SK-N-SH (cell line): ENCODE data around the gene DCAF5. TPM values are rescaled to one million over a fixed set of nuclear protein-coding genes. Genes with fewer than 3 reads are reported as not detected.
A peak's percentile ranks its signal among the peaks of the same experiment; 100 is the strongest.

Experiments used
- CTCF ChIA-PET: fragments of 300-600, 350-600 bp; formaldehyde crosslinking; extraction: SDS; loops from one replicate; lab custom pipeline; 2021; lab: Yijun Ruan, JAX
- POLR2A ChIA-PET: fragments of 350-600 bp; sonication (Branson Sonifier 250); formaldehyde crosslinking; extraction: SDS; loops from one replicate; lab custom pipeline; 2020; ENCODE audit warnings: antibody characterized with exemption, inconsistent platforms; lab: Yijun Ruan, JAX
- DNase-seq: peaks from one replicate; pipeline ENCODE4 v3.0.0; 2012
- H2AFZ ChIP-seq: fragments of 200-600 bp; sonication (generic); 2 replicates; pipeline ENCODE4 v1.8.1; 2016; ENCODE audit warnings: antibody characterized with exemption, mild to moderate bottlenecking, low read depth
- H3F3A ChIP-seq: fragments of 200-600 bp; sonication (generic); replicated peaks from 2 replicates; pipeline ENCODE3; 2016; ENCODE audit warnings: antibody characterized with exemption, mild to moderate bottlenecking; ENCODE audit not compliant: insufficient read depth
- H3K27ac ChIP-seq, 2 experiments: fragments of 200-500 bp in 1 of 2; fragments of 200-600 bp in 1 of 2; sonication (Bioruptor generic) in 1 of 2; sonication (generic), shearing (Covaris generic) in 1 of 2; 2 replicates each; pipeline versions ENCODE4 v1.5.1 to v1.6.1; 2014 to 2016; ENCODE audit warnings: low read depth in 2 of 2, inconsistent platforms in 1 of 2, low read length in 1 of 2, mild to moderate bottlenecking in 1 of 2, mixed read lengths in 1 of 2
- H3K27me3 ChIP-seq: fragments of 200-600 bp; sonication (generic), shearing (Covaris generic); 2 replicates; pipeline ENCODE4 v1.6.1; 2016; ENCODE audit warnings: mixed run types; ENCODE audit not compliant: insufficient read depth
- H3K36me3 ChIP-seq, 2 experiments: fragments of 200-500 bp in 1 of 2; fragments of 200-600 bp in 1 of 2; sonication (Bioruptor generic) in 1 of 2; sonication (generic) in 1 of 2; replicated peaks in 1 of 2; 2 replicates each; pipeline versions ENCODE3 to v1.5.1; 2014 to 2016; ENCODE audit warnings: low read length in 1 of 2, mild to moderate bottlenecking in 1 of 2; ENCODE audit not compliant: insufficient read depth in 2 of 2, control insufficient read depth in 1 of 2
- H3K4me1 ChIP-seq, 2 experiments: fragments of 200-500 bp in 1 of 2; fragments of 200-600 bp in 1 of 2; sonication (Bioruptor generic) in 1 of 2; sonication (generic), shearing (Covaris generic) in 1 of 2; 2 replicates each; pipeline versions ENCODE4 v1.5.1 to v1.6.1; 2014 to 2016; ENCODE audit warnings: low read depth in 1 of 2, low read length in 1 of 2, mixed run types in 1 of 2; ENCODE audit not compliant: insufficient read depth in 2 of 2, control insufficient read depth in 1 of 2
- H3K4me2 ChIP-seq: fragments of 200-600 bp; sonication (generic), shearing (Covaris generic); 2 replicates; pipeline ENCODE4 v1.6.1; 2017; ENCODE audit warnings: mixed run types
- H3K4me3 ChIP-seq, 2 experiments: fragments of 200-500 bp in 1 of 2; fragments of 200-600 bp in 1 of 2; sonication (Bioruptor generic) in 1 of 2; sonication (generic), shearing (Covaris generic) in 1 of 2; 2 replicates each; pipeline versions ENCODE4 v1.5.1 to v1.8.1; 2014 to 2016; ENCODE audit warnings: low read depth in 2 of 2, inconsistent platforms in 1 of 2, low read length in 1 of 2, mild to moderate bottlenecking in 1 of 2, mixed read lengths in 1 of 2, moderate library complexity in 1 of 2
- H3K79me2 ChIP-seq: fragments of 200-600 bp; sonication (generic); 2 replicates; pipeline ENCODE4 v1.8.1; 2017; ENCODE audit warnings: mild to moderate bottlenecking; ENCODE audit not compliant: insufficient read depth
- H3K9ac ChIP-seq: fragments of 200-600 bp; sonication (generic); 2 replicates; pipeline ENCODE4 v1.6.1; 2017; ENCODE audit warnings: mixed run types
- H3K9me2 ChIP-seq: fragments of 200-600 bp; sonication (generic); 2 replicates; pipeline ENCODE4 v1.6.1; 2017; ENCODE audit warnings: mixed run types
- H3K9me3 ChIP-seq: fragments of 200-600 bp; sonication (generic); 2 replicates; pipeline ENCODE4 v1.6.1; 2017; ENCODE audit warnings: mixed run types, mild to moderate bottlenecking, moderate library complexity
- H4K20me1 ChIP-seq: fragments of 200-600 bp; sonication (generic); 2 replicates; pipeline ENCODE4 v1.6.1; 2017; ENCODE audit warnings: mild to moderate bottlenecking, mixed run types; ENCODE audit not compliant: insufficient read depth
- CHD2 ChIP-seq: fragments of 150-350 bp; IDR thresholded peaks from 2 replicates; pipeline ENCODE4 v1.6.1; 2018; ENCODE audit warnings: low read length; ENCODE audit not compliant: partially characterized antibody
- EP300 ChIP-seq, 2 experiments: IDR thresholded peaks; 2 replicates each; pipeline versions ENCODE4 v1.4.0 to v1.6.1; 2012; ENCODE audit warnings: borderline replicate concordance in 1 of 2, low read depth in 1 of 2, low read length in 1 of 2
- FOSL2 ChIP-seq: IDR thresholded peaks from 2 replicates; pipeline ENCODE4 v1.4.0; 2012; ENCODE audit warnings: low read depth, mild to moderate bottlenecking, moderate library complexity, borderline replicate concordance
- FOXJ3 ChIP-seq: sonication (generic); formaldehyde crosslinking; IDR thresholded peaks from 2 replicates; pipeline ENCODE4 v1.5.1; 2020; ENCODE audit warnings: mild to moderate bottlenecking, missing genetic modification reagents
- GATA2 ChIP-seq: sonication (generic); formaldehyde crosslinking; IDR thresholded peaks from 2 replicates; pipeline ENCODE4 v1.5.0; 2020; ENCODE audit warnings: mild to moderate bottlenecking, missing genetic modification reagents
- JUND ChIP-seq: IDR thresholded peaks from 2 replicates; pipeline ENCODE4 v1.4.0; 2012
- MAX ChIP-seq: IDR thresholded peaks from 2 replicates; pipeline ENCODE4 v1.4.0; 2012; ENCODE audit warnings: low read depth
- MEF2A ChIP-seq: IDR thresholded peaks from 2 replicates; pipeline ENCODE4 v1.4.0; 2012; ENCODE audit warnings: low read depth, borderline replicate concordance
- NFIC ChIP-seq: IDR thresholded peaks from 2 replicates; pipeline ENCODE4 v1.4.0; 2012; ENCODE audit warnings: borderline replicate concordance
- RCOR1 ChIP-seq: fragments of 150-350 bp; IDR thresholded peaks from 2 replicates; pipeline ENCODE4 v1.6.1; 2017; ENCODE audit warnings: antibody characterized with exemption, low read length
- RXRA ChIP-seq: IDR thresholded peaks from 2 replicates; pipeline ENCODE4 v1.4.0; 2012; ENCODE audit warnings: low read depth, mild to moderate bottlenecking, borderline replicate concordance
- TCF12 ChIP-seq: IDR thresholded peaks from 2 replicates; pipeline ENCODE4 v1.4.0; 2012
- TEAD4 ChIP-seq: IDR thresholded peaks from 2 replicates; pipeline ENCODE4 v1.4.0; 2012; ENCODE audit warnings: mild to moderate bottlenecking, borderline replicate concordance; ENCODE audit not compliant: insufficient read depth
- WGBS: methylation state at CpG from one replicate; pipeline ENCODE4 v1.1.6; 2017; ENCODE audit warnings: low lambda C conversion rate; 5-methylcytosine and 5-hydroxymethylcytosine counted together
- polyA plus RNA-seq, 3 experiments: library from polyadenylated mRNA; depleted of rRNA; stranded (reverse); fragments of >200 nt; gene quantifications; 2 replicates each; pipeline ENCODE4 v1.2.3, GENCODE V29; 2012
- TF ChIP-seq, protein P1 (sequence below): IDR thresholded peaks from 2 replicates; pipeline ENCODE4 v1.6.1; 2012; ENCODE audit warnings: mild to moderate bottlenecking, low read depth, low read length, moderate library complexity

DCAF5 gene
- polyA plus RNA-seq, 1 of the 3 experiments (the other 2 are of a cell fraction): 26.7 TPM

DNA sequence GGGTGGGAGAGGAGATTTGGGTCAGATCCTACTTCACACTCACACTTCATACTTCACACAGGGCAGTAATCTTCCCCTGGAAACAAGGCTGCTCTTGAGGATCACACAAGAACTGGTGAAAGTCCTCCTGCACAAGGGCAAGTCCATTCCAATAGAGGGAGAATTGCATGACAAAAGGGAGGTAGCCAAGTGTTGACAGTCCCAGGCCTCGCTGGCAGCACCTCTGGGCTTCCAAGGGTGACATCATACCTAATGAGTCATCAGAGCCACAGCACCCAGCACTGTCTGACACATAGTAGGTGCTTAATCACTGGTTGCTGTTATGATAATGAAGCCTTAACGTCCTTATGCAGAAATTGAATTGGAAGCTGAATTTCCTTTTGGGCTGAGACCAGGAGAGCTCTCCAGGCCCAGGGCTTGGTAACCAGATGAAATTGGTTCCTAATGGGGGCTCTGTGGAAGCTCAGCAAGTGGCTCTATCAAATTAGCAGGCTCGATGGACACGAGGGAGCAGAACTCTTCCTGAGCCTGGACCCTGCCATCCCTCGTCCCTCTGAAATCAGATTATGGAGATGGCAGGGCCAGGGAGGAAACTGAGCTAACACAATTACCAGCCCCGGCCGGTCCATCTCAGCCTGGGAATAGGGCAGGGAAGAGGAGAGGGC, 115.0 kb downstream of the DCAF5 start:
- POLR2A ChIA-PET: interaction anchor here (0.8 to 1.4 kb wide), 5 partner anchors 10 to 62 kb away, joined by 3 to 5 read pairs (median 3); no protein-coding TSS in a partner anchor
- Histone ChIP-seq H3K79me2 (no peaks in the 10 kb centered on the region), H3K36me3 (no peaks in the 10 kb centered on the region)
- peak; percentile 57 for TF ChIP-seq GATA2 (CRISPR knock-in tag)
- TF ChIP-seq, protein P1, sequence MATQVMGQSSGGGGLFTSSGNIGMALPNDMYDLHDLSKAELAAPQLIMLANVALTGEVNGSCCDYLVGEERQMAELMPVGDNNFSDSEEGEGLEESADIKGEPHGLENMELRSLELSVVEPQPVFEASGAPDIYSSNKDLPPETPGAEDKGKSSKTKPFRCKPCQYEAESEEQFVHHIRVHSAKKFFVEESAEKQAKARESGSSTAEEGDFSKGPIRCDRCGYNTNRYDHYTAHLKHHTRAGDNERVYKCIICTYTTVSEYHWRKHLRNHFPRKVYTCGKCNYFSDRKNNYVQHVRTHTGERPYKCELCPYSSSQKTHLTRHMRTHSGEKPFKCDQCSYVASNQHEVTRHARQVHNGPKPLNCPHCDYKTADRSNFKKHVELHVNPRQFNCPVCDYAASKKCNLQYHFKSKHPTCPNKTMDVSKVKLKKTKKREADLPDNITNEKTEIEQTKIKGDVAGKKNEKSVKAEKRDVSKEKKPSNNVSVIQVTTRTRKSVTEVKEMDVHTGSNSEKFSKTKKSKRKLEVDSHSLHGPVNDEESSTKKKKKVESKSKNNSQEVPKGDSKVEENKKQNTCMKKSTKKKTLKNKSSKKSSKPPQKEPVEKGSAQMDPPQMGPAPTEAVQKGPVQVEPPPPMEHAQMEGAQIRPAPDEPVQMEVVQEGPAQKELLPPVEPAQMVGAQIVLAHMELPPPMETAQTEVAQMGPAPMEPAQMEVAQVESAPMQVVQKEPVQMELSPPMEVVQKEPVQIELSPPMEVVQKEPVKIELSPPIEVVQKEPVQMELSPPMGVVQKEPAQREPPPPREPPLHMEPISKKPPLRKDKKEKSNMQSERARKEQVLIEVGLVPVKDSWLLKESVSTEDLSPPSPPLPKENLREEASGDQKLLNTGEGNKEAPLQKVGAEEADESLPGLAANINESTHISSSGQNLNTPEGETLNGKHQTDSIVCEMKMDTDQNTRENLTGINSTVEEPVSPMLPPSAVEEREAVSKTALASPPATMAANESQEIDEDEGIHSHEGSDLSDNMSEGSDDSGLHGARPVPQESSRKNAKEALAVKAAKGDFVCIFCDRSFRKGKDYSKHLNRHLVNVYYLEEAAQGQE: 0 out of 2 replicates have a peak, but pooled peaks have one; percentile 9
- TF ChIP-seq MEF2A: no peak
- no peak for TF ChIP-seq TCF12
- TF ChIP-seq EP300 (IDR thresholded peaks at IDR 0.05; ENCODE audit: borderline replicate concordance in 1 of 2, low read depth in 1 of 2, low read length in 1 of 2): peak in 1 of 2 experiments; percentile 89; a peak in 2 of 4 replicates
- no peak for TF ChIP-seq RXRA
- no peak for TF ChIP-seq MAX
- TF ChIP-seq FOSL2: peak; percentile 48; the same call in 1 of the 2 replicates
- TF ChIP-seq CHD2: peak; percentile 68
- TF ChIP-seq FOXJ3: peak; percentile 70
- TF ChIP-seq TEAD4: no peak
- TF ChIP-seq NFIC: no peak
- TF ChIP-seq RCOR1: peak; percentile 69
- TF ChIP-seq JUND: peak; percentile 56
- TF ChIP-seq, all 33 proteins: peak for 8
- peak; percentile 80 for DNase-seq
- H3F3A ChIP-seq: peaks cover 29% of the 10 kb centered on the region
- no peaks in the 10 kb centered on the region for H4K20me1 ChIP-seq
- no peaks in the 10 kb centered on the region for H3K9me2 ChIP-seq
- no peaks in the 10 kb centered on the region for H3K27me3 ChIP-seq
- WGBS: 30% methylated on average over 7 of the region's 7 CpGs
- H3K4me1 ChIP-seq: peaks cover 30% of the 10 kb centered on the region in 2 experiments
- peak overlapping the region; percentile 64 for H3K9ac ChIP-seq
- CTCF ChIA-PET: interaction anchor here (0.9 to 1.6 kb wide), 11 partner anchors 15 to 127 kb away, joined by 3 to 7 read pairs (median 4); no protein-coding TSS in a partner anchor
- peak overlapping the region; percentile 61 for H3K4me2 ChIP-seq
- peak overlapping the region in 1 of 2 experiments; percentile 18; a peak in 1 of 4 replicates for H3K4me3 ChIP-seq
- peak overlapping the region; percentile 18; the same call in 1 of the 2 replicates for H2AFZ ChIP-seq
- H3K9me3 ChIP-seq: no peaks in the 10 kb centered on the region
- peak overlapping the region; percentile 86 to 98 for H3K27ac ChIP-seq
